ENCODE results near the gene SLC39A7. TPM values are rescaled to one million over a fixed set of nuclear protein-coding genes. Genes with fewer than 3 reads are reported as not detected.

The SLC39A7 gene
- total and polyA plus RNA-seq, 7 experiments from 2014 or later, result 19.1 to 51.9 (median 24.8) TPM

- Histone ChIP-seq H3K4me3 (ENCODE audit: low read length) (no peak overlapping the region), H3K4me1 (ENCODE audit: control insufficient read depth in 2 of 2, insufficient read depth in 2 of 2, low read length in 2 of 2) (no peaks in the 10 kb centered on the region), H3K9me3 (ENCODE audit: control insufficient read depth in 2 of 3, low read length in 3 of 3) (no peaks in the 10 kb centered on the region), H3K36me3 (ENCODE audit: control insufficient read depth in 2 of 3, insufficient read depth in 3 of 3, low read length in 3 of 3) (no peaks in the 10 kb centered on the region), H3K27me3 (ENCODE audit: control insufficient read depth in 2 of 2, insufficient read depth in 2 of 2, low read length in 2 of 2) (no peaks in the 10 kb centered on the region), H3K27ac (ENCODE audit: low read depth, low read length) (no peak overlapping the region)
- ChIA-PET CTCF (interaction anchor here (1.6 kb wide), 1 partner anchor 12 kb away, joined by 5 read pairs; no protein-coding TSS in a partner anchor), POLR2A (interaction anchor here (1.4 kb wide), 2 partner anchors 13 to 28 kb away, joined by 4 to 5 read pairs; partner anchors contain the start of gene RING1)
- DNase-seq (no peak), ATAC-seq (no peak)
- Mint-ChIP-seq H3K27me3 (peaks cover 21 to 54% (median 25%) of the 10 kb centered on the region in 5 donors), H3K4me1 (no peaks in the 10 kb centered on the region), H3K9me3 (no peaks in the 10 kb centered on the region), H3K4me3 (no peak overlapping the region), H3K27ac (peak overlapping the region in 1 of 9 donors; percentile 6), H3K36me3 (no peaks in the 10 kb centered on the region)
- intact Hi-C loops (cut with micrococcal nuclease), result no loop called here
Measured at GRCh38 chr6:33236328-33236727, 35.7 kb downstream of the SLC39A7 start.

DNA sequence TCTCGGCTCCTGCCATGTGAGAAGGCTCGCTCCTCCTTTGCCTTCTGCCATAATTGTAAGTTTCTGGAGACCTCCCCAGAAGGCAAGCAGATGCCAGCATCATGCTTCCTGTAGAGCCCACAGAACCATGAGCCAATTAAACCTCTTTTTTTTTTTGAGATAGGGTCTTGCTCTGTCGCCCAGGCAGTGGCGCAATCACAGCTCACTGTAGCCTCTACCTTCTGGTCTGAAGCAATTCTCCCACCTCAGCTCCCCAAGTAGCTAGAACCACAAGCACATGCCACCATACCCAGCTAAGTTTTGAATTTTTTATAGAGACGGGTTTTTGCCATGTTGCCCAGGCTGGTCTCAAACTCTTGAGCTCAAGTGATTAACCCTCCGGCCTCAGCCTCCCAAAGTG lies 36.2 kb downstream of the SLC39A7 start:
- intact Hi-C loops (cut with micrococcal nuclease), result no loop called here
- no peaks in the 10 kb centered on the region for H3K9me3 Mint-ChIP-seq
- Histone ChIP-seq H3K9me3 (ENCODE audit: control insufficient read depth in 2 of 3, low read length in 3 of 3) (no peaks in the 10 kb centered on the region), H3K4me3 (ENCODE audit: low read length) (no peak overlapping the region), H3K4me1 (ENCODE audit: control insufficient read depth in 2 of 2, insufficient read depth in 2 of 2, low read length in 2 of 2) (no peaks in the 10 kb centered on the region), H3K36me3 (ENCODE audit: control insufficient read depth in 2 of 3, insufficient read depth in 3 of 3, low read length in 3 of 3) (no peaks in the 10 kb centered on the region), H3K27me3 (ENCODE audit: control insufficient read depth in 2 of 2, insufficient read depth in 2 of 2, low read length in 2 of 2) (no peaks in the 10 kb centered on the region), H3K27ac (ENCODE audit: low read depth, low read length) (no peak overlapping the region)
- POLR2A ChIA-PET, result interaction anchor here (1.4 kb wide), 1 partner anchor 12 kb away, joined by 5 read pairs; no protein-coding TSS in a partner anchor
- no peaks in the 10 kb centered on the region for H3K36me3 Mint-ChIP-seq
- CTCF ChIA-PET, result no interaction called here
- H3K4me3 Mint-ChIP-seq, result no peak overlapping the region
- DNase-seq (no peak), ATAC-seq (no peak)
- peaks cover under 1 to 4% (median 3%) of the 10 kb centered on the region in 7 donors for H3K4me1 Mint-ChIP-seq
- peaks cover 15 to 51% (median 22%) of the 10 kb centered on the region in 5 donors for H3K27me3 Mint-ChIP-seq
- peak overlapping the region in 1 of 9 donors; percentile 32 for H3K27ac Mint-ChIP-seq

DNA sequence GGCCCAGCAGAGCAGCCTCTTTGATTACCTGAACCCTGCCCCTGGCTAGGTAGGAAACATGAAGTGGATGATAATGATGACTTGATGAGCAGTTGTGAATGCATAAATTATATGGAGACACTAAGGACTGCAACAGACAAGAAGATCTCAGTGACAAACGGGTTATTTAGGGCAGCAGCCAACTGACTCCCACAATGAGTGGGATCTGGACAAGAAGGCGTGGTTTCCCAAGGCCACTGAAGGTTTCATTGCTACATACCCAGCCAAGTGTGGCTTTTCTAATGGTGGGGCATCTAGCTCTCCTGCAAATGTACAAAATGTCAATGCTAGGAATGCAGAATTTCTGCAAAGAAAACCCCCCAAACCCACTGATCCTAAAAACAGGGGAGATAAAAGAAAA lies 37.1 kb downstream of the SLC39A7 start:
- H3K27me3 ChIP-seq (ENCODE audit: control insufficient read depth in 2 of 2, insufficient read depth in 2 of 2, low read length in 2 of 2), result no peaks in the 10 kb centered on the region
- H3K4me3 ChIP-seq (ENCODE audit: low read length), result no peak overlapping the region
- Mint-ChIP-seq H3K4me1 (peaks cover 2 to 11% (median 7%) of the 10 kb centered on the region in 7 donors), H3K27me3 (peaks cover 14 to 52% (median 22%) of the 10 kb centered on the region in 5 donors), H3K27ac (no peak overlapping the region), H3K4me3 (no peak overlapping the region), H3K36me3 (no peaks in the 10 kb centered on the region), H3K9me3 (no peaks in the 10 kb centered on the region)
- H3K9me3 ChIP-seq (ENCODE audit: control insufficient read depth in 2 of 3, low read length in 3 of 3), result no peaks in the 10 kb centered on the region
- DNase-seq (no peak), ATAC-seq (no peak)
- H3K36me3 ChIP-seq (ENCODE audit: control insufficient read depth in 2 of 3, insufficient read depth in 3 of 3, low read length in 3 of 3), result no peaks in the 10 kb centered on the region
- no peaks in the 10 kb centered on the region for H3K4me1 ChIP-seq (ENCODE audit: control insufficient read depth in 2 of 2, insufficient read depth in 2 of 2, low read length in 2 of 2)
- CTCF ChIA-PET, result no interaction called here
- H3K27ac ChIP-seq (ENCODE audit: low read depth, low read length), result no peak overlapping the region
- intact Hi-C loops (cut with micrococcal nuclease), result no loop called here
- POLR2A ChIA-PET, result interaction anchor here (0.6 to 1.3 kb wide), 2 partner anchors 29 to 236 kb away, joined by 3 to 4 read pairs; no protein-coding TSS in a partner anchor

DNA sequence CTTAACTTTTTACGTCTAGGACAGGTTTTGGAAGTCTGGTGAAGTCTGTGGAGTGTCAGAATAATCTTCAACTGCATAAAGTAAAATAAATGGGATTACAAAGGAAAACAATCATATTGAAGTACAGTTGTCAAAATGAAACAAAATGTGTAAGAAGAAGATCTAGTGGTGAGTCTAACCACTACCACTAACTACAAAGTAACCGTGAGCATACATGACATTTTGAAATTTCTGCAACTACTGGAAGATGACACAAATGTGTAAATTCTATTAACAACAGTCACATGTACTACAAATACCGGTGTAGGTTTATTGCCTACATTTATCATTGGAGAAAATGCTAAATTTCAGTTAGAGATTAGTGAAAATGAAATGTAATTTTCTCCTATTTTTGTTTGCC lies 41.3 kb downstream of the SLC39A7 start:
- Mint-ChIP-seq H3K4me3 (peak overlapping the region in 6 of 10 donors; percentile 6 to 49 (median 28)), H3K27me3 (peaks cover 0 to 38% (median 5%) of the 10 kb centered on the region in 5 donors), H3K27ac (peak overlapping the region in 4 of 9 donors; percentile 8 to 67 (median 17)), H3K4me1 (peaks cover 2 to 11% (median 7%) of the 10 kb centered on the region in 7 donors), H3K36me3 (no peaks in the 10 kb centered on the region), H3K9me3 (no peaks in the 10 kb centered on the region)
- no peaks in the 10 kb centered on the region for H3K9me3 ChIP-seq (ENCODE audit: control insufficient read depth in 2 of 3, low read length in 3 of 3)
- no peaks in the 10 kb centered on the region for H3K36me3 ChIP-seq (ENCODE audit: control insufficient read depth in 2 of 3, insufficient read depth in 3 of 3, low read length in 3 of 3)
- ChIA-PET POLR2A (no interaction called here), CTCF (no interaction called here)
- H3K4me3 ChIP-seq (ENCODE audit: low read length), result no peak overlapping the region
- peak in 2 of 9 donors; percentile 7 to 11 for DNase-seq
- H3K27ac ChIP-seq (ENCODE audit: low read depth, low read length), result no peak overlapping the region
- no peak for ATAC-seq
- H3K27me3 ChIP-seq (ENCODE audit: control insufficient read depth in 2 of 2, insufficient read depth in 2 of 2, low read length in 2 of 2), result no peaks in the 10 kb centered on the region
- H3K4me1 ChIP-seq (ENCODE audit: control insufficient read depth in 2 of 2, insufficient read depth in 2 of 2, low read length in 2 of 2), result no peaks in the 10 kb centered on the region
- intact Hi-C loops (cut with micrococcal nuclease), result no loop called here

DNA sequence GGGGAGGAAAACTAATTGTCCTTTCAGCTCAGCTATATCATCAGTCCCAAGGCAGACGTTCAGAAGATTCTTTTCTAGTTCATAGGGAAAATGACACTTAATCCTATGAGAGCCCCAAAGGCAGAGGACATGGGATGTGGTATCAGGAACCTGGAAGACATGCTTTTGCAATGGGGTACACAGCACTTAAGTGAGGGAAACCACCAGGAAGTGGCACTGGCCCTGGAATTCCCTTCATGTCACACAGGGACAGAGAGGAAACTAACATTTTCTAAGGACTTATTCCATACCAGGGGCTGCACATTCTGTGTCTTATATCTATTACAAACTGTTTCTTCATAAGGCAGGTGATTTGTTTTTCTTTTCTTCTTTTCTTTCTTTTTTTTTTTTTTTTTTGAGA lies 42.8 kb downstream of the SLC39A7 start:
- Mint-ChIP-seq H3K4me3 (no peak overlapping the region), H3K36me3 (no peaks in the 10 kb centered on the region), H3K27me3 (peaks cover 0 to 29% (median 5%) of the 10 kb centered on the region in 5 donors), H3K27ac (peak overlapping the region in 1 of 9 donors; percentile 73), H3K9me3 (no peaks in the 10 kb centered on the region), H3K4me1 (peaks cover 7 to 14% (median 11%) of the 10 kb centered on the region in 7 donors)
- ChIA-PET CTCF (no interaction called here), POLR2A (interaction anchor here (0.9 kb wide), 2 partner anchors 9 to 84 kb away, joined by 3 read pairs; no protein-coding TSS in a partner anchor)
- no peaks in the 10 kb centered on the region for H3K27me3 ChIP-seq (ENCODE audit: control insufficient read depth in 2 of 2, insufficient read depth in 2 of 2, low read length in 2 of 2)
- H3K4me3 ChIP-seq (ENCODE audit: low read length), result no peak overlapping the region
- no peak for ATAC-seq
- no peak for DNase-seq
- H3K27ac ChIP-seq (ENCODE audit: low read depth, low read length), result no peak overlapping the region
- intact Hi-C loops (cut with micrococcal nuclease), result no loop called here
- no peaks in the 10 kb centered on the region for H3K9me3 ChIP-seq (ENCODE audit: control insufficient read depth in 2 of 3, low read length in 3 of 3)
- H3K4me1 ChIP-seq (ENCODE audit: control insufficient read depth in 2 of 2, insufficient read depth in 2 of 2, low read length in 2 of 2), result peaks cover 0 to 4% of the 10 kb centered on the region in 2 donors
- H3K36me3 ChIP-seq (ENCODE audit: control insufficient read depth in 2 of 3, insufficient read depth in 3 of 3, low read length in 3 of 3), result no peaks in the 10 kb centered on the region

DNA sequence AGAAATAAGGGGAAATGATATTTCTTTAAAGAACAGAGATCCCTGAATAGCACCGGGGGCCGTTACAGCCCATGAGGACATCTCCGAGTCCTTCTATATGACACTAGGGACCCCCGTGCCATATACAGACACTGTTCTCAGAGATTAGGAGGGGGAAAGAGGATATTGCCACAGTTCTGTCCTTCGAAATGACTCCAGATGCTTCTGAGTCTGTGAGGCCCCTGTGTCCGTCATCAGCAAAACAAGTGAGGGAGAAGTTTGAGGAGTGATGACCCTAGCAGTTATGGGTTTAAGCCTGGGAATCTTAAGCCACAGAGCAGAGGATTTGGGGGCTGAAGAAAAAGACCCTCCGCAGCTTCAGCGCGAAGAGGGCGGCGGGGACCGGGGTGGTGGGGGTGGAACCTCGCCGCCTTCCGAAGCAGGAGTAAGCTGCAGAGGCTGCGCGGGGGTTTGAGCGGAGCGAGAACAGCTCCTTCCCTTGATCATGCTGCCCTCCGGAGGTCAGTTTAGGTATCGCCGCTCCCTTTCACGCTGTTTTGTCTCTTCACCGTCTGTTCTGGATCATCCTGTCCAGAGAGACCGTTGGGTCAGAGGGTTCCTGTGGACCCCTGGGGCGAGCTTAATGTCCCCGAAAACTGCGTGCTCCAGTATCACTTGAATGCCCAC lies 47.4 kb downstream of the SLC39A7 start:
- DNase-seq, result peak; percentile 79 to 92 (median 88)
- H3K4me1 ChIP-seq (ENCODE audit: control insufficient read depth in 2 of 2, insufficient read depth in 2 of 2, low read length in 2 of 2), result peaks cover 11 to 15% of the 10 kb centered on the region in 2 donors
- Mint-ChIP-seq H3K9me3 (no peaks in the 10 kb centered on the region), H3K27ac (peak overlapping the region; percentile 82 to 98 (median 94)), H3K4me3 (peak overlapping the region; percentile 81 to 94 (median 90)), H3K4me1 (peaks cover 26 to 43% (median 35%) of the 10 kb centered on the region in 7 donors), H3K27me3 (peaks cover 0 to 9% (median 0%) of the 10 kb centered on the region in 5 donors), H3K36me3 (peaks cover 4 to 16% (median 10%) of the 10 kb centered on the region in 5 donors)
- CTCF ChIA-PET, result interaction anchor here (0.6 to 5.3 kb wide), 22 partner anchors 13 to 1445 kb away, joined by 3 to 73 read pairs (median 6); partner anchors contain the start of genes B3GALT4, RGL2, RING1 and RPS18
- ATAC-seq, result peak; percentile 60
- POLR2A ChIA-PET, result interaction anchor here (0.5 to 6.5 kb wide), 31 partner anchors 10 to 394 kb away, joined by 3 to 101 read pairs (median 5); partner anchors contain the start of genes B3GALT4, HSD17B8, PFDN6 and PSMB9
- H3K9me3 ChIP-seq (ENCODE audit: control insufficient read depth in 2 of 3, low read length in 3 of 3), result no peaks in the 10 kb centered on the region
- H3K27me3 ChIP-seq (ENCODE audit: control insufficient read depth in 2 of 2, insufficient read depth in 2 of 2, low read length in 2 of 2), result no peaks in the 10 kb centered on the region
- intact Hi-C loops (cut with micrococcal nuclease), result loop anchor here (1.0 to 5.0 kb wide), 8 partner anchors 40 to 403 kb away; partner anchors contain the start of genes PSMB8 (in 2 of the 2), HLA-DPA1 (in 1 of the 2) and RING1 (in 1 of the 2)
- peak overlapping the region; percentile 81 for H3K4me3 ChIP-seq (ENCODE audit: low read length)
- peaks cover 0 to 5% (median 0%) of the 10 kb centered on the region in 3 experiments for H3K36me3 ChIP-seq (ENCODE audit: control insufficient read depth in 2 of 3, insufficient read depth in 3 of 3, low read length in 3 of 3)
- H3K27ac ChIP-seq (ENCODE audit: low read depth, low read length), result peak overlapping the region; percentile 96

All from naive thymus-derived CD4-positive, alpha-beta T cell (primary cell).